Fibroblast of mammary gland (primary cell): Measurements from ENCODE around the gene MED12L.
"Not testable (repeated sequence)": the region's sequence is repeated elsewhere in the genome, so short reads cannot be mapped to it uniquely, and the experiment has no call there.

ENCODE experiments used
- DNase-seq: peaks from one replicate; pipeline ENCODE4 v3.0.0-alpha.2; 2010; ENCODE audit warnings: low read depth
- H3K4me3 ChIP-seq: 2 replicates; pipeline ENCODE4 v1.5.1; 2011; ENCODE audit warnings: low read depth, mild to moderate bottlenecking, low read length, moderate library complexity; ENCODE audit not compliant: control insufficient read depth
- TF ChIP-seq, protein P1 (sequence below): conservative IDR thresholded peaks from 2 replicates; pipeline ENCODE4 v1.5.1; 2011; ENCODE audit warnings: low read depth, low read length, inconsistent platforms; ENCODE audit not compliant: control insufficient read depth, insufficient read depth

The MED12L gene

DNA sequence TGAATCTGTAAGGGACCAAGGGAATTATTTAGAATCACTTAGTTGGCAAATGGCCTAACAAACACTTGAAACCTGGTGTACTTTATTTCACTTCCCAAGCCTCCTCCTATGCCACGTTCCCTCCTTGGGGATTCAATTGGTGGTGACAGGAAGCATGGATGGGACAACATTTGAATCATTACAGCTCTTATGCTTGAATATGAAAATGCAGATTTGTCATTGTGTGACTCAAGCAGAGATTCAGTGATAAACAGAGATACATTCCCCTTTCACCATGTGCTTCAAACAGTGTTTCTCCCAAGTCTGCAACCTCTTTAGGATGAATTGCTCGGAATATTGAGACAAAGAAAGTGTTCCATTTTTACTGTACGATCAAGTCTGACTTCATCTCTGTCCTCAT, 32.7 kb upstream of the MED12L start:
- no peak for DNase-seq
- no peak overlapping the region for H3K4me3 ChIP-seq
- TF ChIP-seq, protein P1, sequence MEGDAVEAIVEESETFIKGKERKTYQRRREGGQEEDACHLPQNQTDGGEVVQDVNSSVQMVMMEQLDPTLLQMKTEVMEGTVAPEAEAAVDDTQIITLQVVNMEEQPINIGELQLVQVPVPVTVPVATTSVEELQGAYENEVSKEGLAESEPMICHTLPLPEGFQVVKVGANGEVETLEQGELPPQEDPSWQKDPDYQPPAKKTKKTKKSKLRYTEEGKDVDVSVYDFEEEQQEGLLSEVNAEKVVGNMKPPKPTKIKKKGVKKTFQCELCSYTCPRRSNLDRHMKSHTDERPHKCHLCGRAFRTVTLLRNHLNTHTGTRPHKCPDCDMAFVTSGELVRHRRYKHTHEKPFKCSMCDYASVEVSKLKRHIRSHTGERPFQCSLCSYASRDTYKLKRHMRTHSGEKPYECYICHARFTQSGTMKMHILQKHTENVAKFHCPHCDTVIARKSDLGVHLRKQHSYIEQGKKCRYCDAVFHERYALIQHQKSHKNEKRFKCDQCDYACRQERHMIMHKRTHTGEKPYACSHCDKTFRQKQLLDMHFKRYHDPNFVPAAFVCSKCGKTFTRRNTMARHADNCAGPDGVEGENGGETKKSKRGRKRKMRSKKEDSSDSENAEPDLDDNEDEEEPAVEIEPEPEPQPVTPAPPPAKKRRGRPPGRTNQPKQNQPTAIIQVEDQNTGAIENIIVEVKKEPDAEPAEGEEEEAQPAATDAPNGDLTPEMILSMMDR: no peak

DNA sequence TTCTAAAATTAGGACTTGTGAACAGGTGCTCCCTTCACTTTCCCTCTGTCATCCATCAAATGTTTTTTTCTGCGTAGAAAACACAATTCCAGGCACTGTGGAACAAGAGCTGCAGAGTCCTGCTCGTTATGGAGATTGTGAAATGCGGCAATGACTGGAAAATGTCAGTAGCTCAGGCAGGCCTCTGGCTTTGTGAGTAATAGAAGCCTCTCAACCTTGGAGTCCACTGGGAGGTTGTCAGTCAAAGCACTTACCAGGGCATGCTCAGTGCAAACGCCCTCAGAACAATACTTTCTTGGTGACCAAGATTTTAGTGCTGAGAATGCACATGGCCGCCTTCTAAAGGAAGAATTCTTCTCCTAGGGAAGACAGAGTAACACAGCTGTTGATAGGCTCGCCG, 26.7 kb upstream of the MED12L start:
- no peak for DNase-seq
- no peak overlapping the region for H3K4me3 ChIP-seq
- TF ChIP-seq, protein P1: no peak

DNA sequence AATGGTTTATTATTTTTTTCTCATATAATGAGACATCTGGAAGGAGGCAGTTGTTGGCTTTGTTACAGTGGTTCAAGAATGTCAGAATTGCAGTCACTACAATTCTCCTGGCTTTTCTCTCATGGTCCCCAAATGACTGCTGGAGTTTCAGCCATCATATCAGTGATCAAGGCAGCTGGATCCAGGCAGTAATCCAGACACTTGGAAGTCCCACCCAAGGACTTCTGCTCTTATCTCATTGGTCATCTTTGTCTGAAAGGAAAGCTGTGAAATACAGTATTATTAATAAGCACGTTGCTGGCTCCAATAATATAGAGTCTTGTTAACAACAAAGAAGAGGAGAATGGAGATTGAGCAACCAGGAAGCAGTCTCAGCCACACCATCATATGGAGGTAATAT, 22.9 kb upstream of the MED12L start:
- DNase-seq: no peak
- H3K4me3 ChIP-seq: no peak overlapping the region
- TF ChIP-seq, protein P1: no peak

DNA sequence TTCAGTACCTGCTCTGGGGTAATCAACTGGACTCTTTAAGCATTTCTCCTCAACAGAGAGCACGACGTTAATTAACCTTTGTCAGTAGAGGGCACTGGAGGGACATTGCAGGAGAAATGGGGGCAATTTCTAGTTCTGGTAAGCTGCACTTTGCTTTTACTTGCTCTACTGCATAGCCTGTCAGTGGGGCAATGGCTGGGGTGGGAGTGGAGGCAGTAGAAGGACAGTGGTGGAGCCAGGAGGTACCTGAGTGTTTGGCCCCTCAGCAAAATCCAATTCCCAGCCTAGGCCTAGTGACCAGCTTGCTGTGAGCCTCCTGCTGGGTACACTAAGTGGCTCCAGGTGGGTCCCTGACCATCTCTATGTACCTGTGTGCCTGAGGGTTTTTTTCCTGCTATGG, 18.3 kb upstream of the MED12L start:
- TF ChIP-seq, protein P1: peak; percentile 16
- H3K4me3 ChIP-seq: no peak overlapping the region
- peak; percentile 8 for DNase-seq

DNA sequence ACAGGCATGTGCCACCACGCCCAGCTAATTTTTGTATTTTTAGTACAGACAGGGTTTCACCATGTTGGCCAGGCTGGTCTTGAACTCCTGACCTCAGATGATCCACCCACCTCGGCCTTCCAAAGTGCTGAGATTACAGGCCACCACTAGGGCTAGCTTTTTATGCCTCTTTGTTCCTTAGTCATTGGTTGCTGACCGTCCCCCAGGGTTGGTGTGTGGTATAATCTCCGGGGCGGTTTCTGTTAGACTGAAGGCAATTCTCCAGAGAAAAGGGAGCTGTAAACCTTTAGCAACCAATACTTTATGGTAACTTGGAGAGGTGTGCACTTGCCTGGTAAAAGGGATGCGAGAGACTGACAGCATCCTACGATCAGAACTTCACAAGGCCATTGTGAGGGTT, 12.6 kb upstream of the MED12L start:
- DNase-seq: not testable (repeated sequence)

DNA sequence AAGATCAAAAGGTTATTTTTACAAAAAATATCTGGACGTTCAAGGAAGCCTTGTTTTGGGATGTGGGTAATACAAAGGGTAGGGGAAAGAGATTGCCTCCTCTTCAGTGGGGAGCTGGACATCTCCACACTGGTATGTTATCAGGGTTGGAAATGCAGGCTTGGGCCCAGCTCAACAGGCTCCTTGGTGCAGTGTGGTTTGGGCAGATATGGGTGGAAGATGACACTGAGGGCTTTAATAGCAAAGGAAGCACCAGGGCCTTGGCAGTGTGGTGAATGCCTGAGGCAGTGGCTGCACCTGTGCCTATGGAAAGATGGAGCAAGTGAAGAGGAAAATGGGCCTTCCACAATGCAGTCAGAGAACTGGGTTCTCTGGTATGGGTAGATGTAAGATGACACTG, 11.2 kb upstream of the MED12L start:
- DNase-seq: no peak
- TF ChIP-seq, protein P1: no peak
- H3K4me3 ChIP-seq: no peak overlapping the region

More for the DNA sequence above, 12.6 kb upstream of the MED12L start:
- H3K4me3 ChIP-seq: not testable (repeated sequence)

DNA sequence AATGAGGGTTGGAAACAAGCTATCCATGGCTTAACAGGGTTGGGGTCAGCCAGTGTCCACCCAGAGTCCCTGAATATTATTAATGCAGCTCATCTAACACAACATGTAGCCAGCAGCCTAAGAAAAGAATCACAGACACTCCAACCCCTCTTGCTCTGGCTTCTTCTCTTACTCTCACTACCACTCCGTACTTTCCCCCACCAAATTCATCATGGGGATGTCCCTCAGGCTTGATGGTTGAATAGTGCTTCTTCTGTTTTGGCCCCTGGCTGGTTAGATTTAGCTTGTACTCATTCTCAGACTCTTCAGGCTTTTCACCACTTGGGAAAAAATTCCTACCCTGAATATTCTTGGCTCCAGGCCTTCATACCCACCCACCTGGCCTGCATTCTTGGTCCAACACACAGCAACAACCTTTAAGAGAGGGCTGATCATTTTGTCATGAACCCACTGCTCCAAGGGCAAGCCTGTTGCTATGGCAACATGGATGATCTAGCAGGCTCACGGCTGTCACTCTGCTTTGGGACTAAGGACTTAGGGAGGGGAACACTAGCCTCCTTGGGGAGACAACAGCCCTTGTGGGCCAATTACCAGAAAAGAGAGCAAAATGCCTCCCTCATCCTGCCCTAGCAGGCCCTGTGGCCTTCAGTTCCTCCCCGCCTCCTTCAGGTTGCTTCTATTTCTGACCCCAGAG, 9.4 kb upstream of the MED12L start:
- DNase-seq: no peak
- TF ChIP-seq, protein P1: no peak
- H3K4me3 ChIP-seq: no peak overlapping the region
